GM12878 (cell line): ENCODE data around the gene MAPKAP1. TPM values are rescaled to one million over a fixed set of nuclear protein-coding genes. Genes with fewer than 3 reads are reported as not detected.

Source experiments
- ATAC-seq: fragments of 200-7000 bp; cut with Tn5 transposase; 3 replicates; pipeline ENCODE4 v1.9.1; 2020; ENCODE audit warnings: mild to moderate bottlenecking, moderate library complexity
- BruUV-seq: library from RNA; stranded (reverse); fragments of 400-500 nt; replicated peaks from 2 replicates; lab custom pipeline; 2021; lab: Mats Ljungman, UMichigan
- CTCF ChIA-PET: fragments of 300-600 bp; sonication (Branson Sonifier 250); formaldehyde crosslinking; extraction: SDS; loops from one replicate; lab custom pipeline; 2021; ENCODE audit warnings: inconsistent platforms; lab: Yijun Ruan, JAX
- POLR2A ChIA-PET: fragments of 350-600 bp; formaldehyde crosslinking; extraction: SDS; loops from one replicate; lab custom pipeline; 2021; ENCODE audit warnings: inconsistent platforms; lab: Charles Lee
- RAD21 ChIA-PET: fragments of 300-600 bp; sonication (Branson Sonifier 250); formaldehyde crosslinking; loops from one replicate; lab custom pipeline; 2023; ENCODE audit warnings: antibody characterized with exemption; ENCODE audit not compliant: unreplicated experiment; lab: Charles Lee
- SMC1A ChIA-PET: fragments of 300-600 bp; sonication (Branson Sonifier 250); formaldehyde crosslinking; loops from one replicate; lab custom pipeline; 2023; ENCODE audit not compliant: unreplicated experiment, uncharacterized antibody; lab: Charles Lee
- DNase-seq: peaks from one replicate; pipeline ENCODE4 v3.0.0-alpha.2; 2011; ENCODE audit warnings: low read depth, low spot score
- FAIRE-seq: peaks from 3 replicates; lab custom pipeline; 2011; peaks lifted over from hg19 to GRCh38; lab: Jason Lieb, UNC
- H2AFZ ChIP-seq: 2 replicates; pipeline ENCODE4 v1.6.0; 2011; ENCODE audit warnings: low read depth, low read length, control low read depth; ENCODE audit not compliant: control insufficient read depth
- H3K27ac ChIP-seq: 2 replicates; pipeline ENCODE4 v1.5.1; 2011; ENCODE audit warnings: control low read depth; ENCODE audit not compliant: control insufficient read depth, insufficient read depth
- H3K27me3 ChIP-seq, 2 experiments: replicated peaks in 1 of 2; 2 replicates each; pipeline versions ENCODE4 v1.6.0 to v1.6.1; 2011; ENCODE audit warnings: low read length in 1 of 2; ENCODE audit not compliant: control insufficient read depth in 2 of 2, insufficient read depth in 2 of 2
- H3K36me3 ChIP-seq, 2 experiments: 2 replicates each; pipeline ENCODE4 v1.5.1; 2011; ENCODE audit warnings: low read length in 1 of 2; ENCODE audit not compliant: control insufficient read depth in 2 of 2, insufficient read depth in 2 of 2
- H3K4me1 ChIP-seq: 2 replicates; pipeline ENCODE4 v1.6.1; 2011; ENCODE audit warnings: mild to moderate bottlenecking, low read length, moderate library complexity, mixed read lengths; ENCODE audit not compliant: control insufficient read depth, insufficient read depth
- H3K4me2 ChIP-seq: 2 replicates; pipeline ENCODE4 v1.6.0; 2011; ENCODE audit warnings: control low read depth; ENCODE audit not compliant: control insufficient read depth, insufficient read depth
- H3K4me3 ChIP-seq: fragments of 200-600 bp; sonication (generic); 2 replicates; pipeline ENCODE4 v1.5.1; 2016
- H3K79me2 ChIP-seq: 2 replicates; pipeline ENCODE4 v1.6.0; 2011; ENCODE audit warnings: low read length; ENCODE audit not compliant: control insufficient read depth, insufficient read depth
- H3K9ac ChIP-seq: 2 replicates; pipeline ENCODE4 v1.8.0; 2011; ENCODE audit warnings: low read length, control low read depth, mixed read lengths; ENCODE audit not compliant: control insufficient read depth, insufficient read depth
- H3K9me3 ChIP-seq: replicated peaks from 3 replicates; pipeline ENCODE4 v1.5.1; 2011; ENCODE audit warnings: mild to moderate bottlenecking, low read length; ENCODE audit not compliant: control insufficient read depth, insufficient read depth
- H4K20me1 ChIP-seq: 2 replicates; pipeline ENCODE4 v1.6.0; 2011; ENCODE audit not compliant: control insufficient read depth, insufficient read depth
- CBX5 ChIP-seq: sonication (generic); IDR thresholded peaks from 2 replicates; pipeline ENCODE4 v1.6.1; 2016; ENCODE audit warnings: low read depth, moderate library complexity, mild to moderate bottlenecking, inconsistent platforms
- ETV6 ChIP-seq, 2 experiments: fragments of 450-650 bp in 1 of 2; IDR thresholded peaks in 1 of 2; conservative IDR thresholded peaks in 1 of 2; 2 replicates each; pipeline ENCODE4 v1.6.1; 2014; ENCODE audit warnings: antibody characterized with exemption in 1 of 2, borderline replicate concordance in 1 of 2, low read depth in 1 of 2, mild to moderate bottlenecking in 1 of 2, moderate library complexity in 1 of 2
- KLF5 ChIP-seq: fragments of 450-650 bp; IDR thresholded peaks from 2 replicates; pipeline ENCODE4 v1.6.1; 2014; ENCODE audit warnings: mild to moderate bottlenecking; ENCODE audit not compliant: partially characterized antibody
- LARP7 ChIP-seq: fragments of 450-650 bp; IDR thresholded peaks from 2 replicates; pipeline ENCODE4 v1.6.1; 2017; ENCODE audit warnings: mild to moderate bottlenecking
- MTA3 ChIP-seq: IDR thresholded peaks from 2 replicates; pipeline ENCODE4 v1.6.1; 2012; ENCODE audit warnings: low read length, inconsistent platforms, borderline replicate concordance
- SKIL ChIP-seq: fragments of 450-650 bp; IDR thresholded peaks from 2 replicates; pipeline ENCODE4 v1.6.1; 2017; ENCODE audit warnings: mild to moderate bottlenecking, low read depth, inconsistent platforms; ENCODE audit not compliant: poor library complexity, severe bottlenecking
- WGBS: methylation state at CpG from one replicate; pipeline ENCODE4 v1.1.6; 2016; ENCODE audit warnings: low lambda C conversion rate; ENCODE audit not compliant: insufficient replicate concordance, insufficient coverage; ENCODE audit errors: missing lambda C conversion rate; 5-methylcytosine and 5-hydroxymethylcytosine counted together
- in situ Hi-C: fragments of 300-500 bp; cut with MboI; formaldehyde crosslinking; loops from 9 replicates; pipeline ENCODE4 v1.14.3; 2018; ENCODE audit warnings: mixed read lengths
- intact Hi-C: fragments of 100-400 bp; cut with micrococcal nuclease; formaldehyde crosslinking; loops from one replicate; pipeline ENCODE4 v1.14.2; 2022; ENCODE audit not compliant: unreplicated experiment
- polyA plus RNA-seq, 11 experiments: library from polyadenylated mRNA; depleted of rRNA in 4 of 11; unstranded in 6 of 11; stranded (reverse) in 5 of 11; fragments of >200 nt; fragmentation: Nextera tagmentation in 4 of 11; fragmentation: Illumina TruSeq in 1 of 11; extraction: Ambion mirVana in 4 of 11; extraction: Trizol in 1 of 11; gene quantifications; 1 replicate in 1 of 11; 2 replicates in 10 of 11; pipeline versions ENCODE4 v1.2.1 to v1.2.3, GENCODE V29; 2011 to 2016; ENCODE audit warnings: inconsistent platforms in 2 of 11, missing spikeins in 2 of 11, low read depth in 1 of 11
- total RNA-seq, 4 experiments: library from RNA; depleted of rRNA in 3 of 4; stranded (reverse); fragments of >200 nt in 3 of 4; fragmentation: Illumina TruSeq in 1 of 4; extraction: Trizol in 1 of 4; gene quantifications; 2 replicates each; pipeline versions ENCODE4 v1.2.1 to v1.2.3, GENCODE V29; 2013 to 2021

MAPKAP1 gene
- total and polyA plus RNA-seq, 10 of the 15 experiments (the other 5 are each of a cell fraction or from before 2014, with no cell fraction given): 5.1 to 188 (median 105) TPM

- ATAC-seq (no peak), DNase-seq (no peak), FAIRE-seq (no peak)
- Histone ChIP-seq H4K20me1 (no peaks in the 10 kb centered on the region), H3K4me1 (no peaks in the 10 kb centered on the region), H3K9me3 (peaks cover 13% of the 10 kb centered on the region), H3K79me2 (no peaks in the 10 kb centered on the region), H3K4me2 (no peak overlapping the region), H3K4me3 (no peak overlapping the region), H2AFZ (no peak overlapping the region), H3K36me3 (peaks cover 1 to 4% of the 10 kb centered on the region in 2 experiments), H3K27ac (no peak overlapping the region), H3K9ac (no peak overlapping the region), H3K27me3 (no peaks in the 10 kb centered on the region)
- intact Hi-C loops: no loop called here
- ChIA-PET CTCF (interaction anchor here (0.6 kb wide), 1 partner anchor 772 kb away, joined by 3 read pairs; no protein-coding TSS in a partner anchor), RAD21 (no interaction called here), POLR2A (interaction anchor here (1.0 kb wide), 1 partner anchor 31 kb away, joined by 4 read pairs; no protein-coding TSS in a partner anchor), SMC1A (interaction anchor here (1.8 kb wide), 1 partner anchor 8 kb away, joined by 7 read pairs; no protein-coding TSS in a partner anchor)
- TF ChIP-seq CBX5 (peak; percentile 97), ETV6 (conservative IDR thresholded peaks at IDR 0.05 in 1 of 2, IDR thresholded peaks at IDR 0.05 in 1 of 2; ENCODE audit: borderline replicate concordance in 1 of 2, low read depth in 1 of 2) (no peak), KLF5 (peak; percentile 66), MTA3 (no peak), SKIL (peak; percentile 48), LARP7 (no peak)
- TSS peak; percentile 18 for BruUV-seq
- WGBS: 97% methylated on average over 4 of the region's 4 CpGs
- in situ Hi-C loops: no loop called here
These were observed 251.1 kb downstream of the MAPKAP1 start for GRCh38 chr9:125455876-125456275.
